GM21390 (cell line): Measurements from ENCODE around the gene MUS81.
A peak's percentile ranks its signal among the peaks of the same experiment; 100 is the strongest.

ENCODE experiments used
- ATAC-seq: cut with Tn5 transposase; IDR thresholded peaks from one replicate; pipeline ENCODE4 v1.9.1; 2021; ENCODE audit not compliant: unreplicated experiment

The MUS81 gene

GRCh38 chr11:65871811-65872548 is 11.7 kb downstream of the MUS81 start:
- no peak for ATAC-seq

GRCh38 chr11:65872586-65873317 is 12.5 kb downstream of the MUS81 start, which contains the start of gene EFEMP2:
EFEMP2 (minus strand) TSS chr11:65872800; CDS start chr11:65872354, 446 bp downstream.
- no peak for ATAC-seq

GRCh38 chr11:65873318-65874156 is 13.3 kb downstream of the MUS81 start:
- ATAC-seq: peak; percentile 65

- no peak for ATAC-seq
These were observed 19.4 kb downstream of the MUS81 start, which contains the start of gene CTSW for GRCh38 chr11:65879617-65880016. CTSW (plus strand) TSS chr11:65879837; CDS start chr11:65879855, 18 bp downstream.

GRCh38 chr11:65880027-65880426 is 19.8 kb downstream of the MUS81 start:
- ATAC-seq: no peak

- ATAC-seq: no peak
These were observed 20.7 kb downstream of the MUS81 start for GRCh38 chr11:65880844-65881421.

GRCh38 chr11:65882120-65883057 is 22.2 kb downstream of the MUS81 start:
- no peak for ATAC-seq

- ATAC-seq: no peak
These were observed 23.0 kb downstream of the MUS81 start for GRCh38 chr11:65883058-65883761.

- ATAC-seq: no peak
These were observed 23.8 kb downstream of the MUS81 start for GRCh38 chr11:65883786-65884715.

- no peak for ATAC-seq
These were observed 24.5 kb downstream of the MUS81 start for GRCh38 chr11:65884716-65885092.

- no peak for ATAC-seq
These were observed 25.0 kb downstream of the MUS81 start for GRCh38 chr11:65885231-65885630.

- ATAC-seq: no peak
These were observed 25.7 kb downstream of the MUS81 start for GRCh38 chr11:65885808-65886536.

GRCh38 chr11:65886826-65887722 is 26.8 kb downstream of the MUS81 start:
- no peak for ATAC-seq

GRCh38 chr11:65887723-65888162 is 27.5 kb downstream of the MUS81 start:
- no peak for ATAC-seq

- peak; percentile 40 for ATAC-seq
These were observed 28.1 kb downstream of the MUS81 start, which contains the start of gene FIBP for GRCh38 chr11:65888163-65888814. FIBP (minus strand) TSS chr11:65888471; CDS start chr11:65888418, 53 bp downstream.
